ENCODE data around the gene CLIC3. TPM values are rescaled to one million over a fixed set of nuclear protein-coding genes. Genes with fewer than 3 reads are reported as not detected.
A peak's percentile ranks its signal among the peaks of the same experiment; 100 is the strongest.

The CLIC3 gene
- total RNA-seq, 2 donors from 2014 or later = 0.43 to 0.65 TPM

- Mint-ChIP-seq H3K27me3 (ENCODE audit: low read depth) (no peaks in the 10 kb centered on the region), H3K27ac (no peak overlapping the region), H3K4me1 (ENCODE audit: low read depth) (peaks cover 11% of the 10 kb centered on the region), H3K4me3 (no peak overlapping the region), H3K9me3 (no peaks in the 10 kb centered on the region), H3K36me3 (ENCODE audit: insufficient read depth in 2 of 2) (no peaks in the 10 kb centered on the region)
- DNase-seq (no peak), ATAC-seq (replicated peaks in 1 of 2) (no peak)
These were observed 22.4 kb downstream of the CLIC3 start for GRCh38 chr9:136973618-136974617.

GRCh38 chr9:136972743-136973142 lies 23.6 kb downstream of the CLIC3 start:
- no peak for DNase-seq
- Mint-ChIP-seq H3K27ac (no peak overlapping the region), H3K36me3 (ENCODE audit: insufficient read depth in 2 of 2) (no peaks in the 10 kb centered on the region), H3K4me3 (no peak overlapping the region), H3K4me1 (ENCODE audit: low read depth) (peaks cover 11% of the 10 kb centered on the region), H3K9me3 (no peaks in the 10 kb centered on the region), H3K27me3 (ENCODE audit: low read depth) (no peaks in the 10 kb centered on the region)
- no peak for ATAC-seq (replicated peaks in 1 of 2)

GRCh38 chr9:136972335-136972734 lies 24.0 kb downstream of the CLIC3 start:
- Mint-ChIP-seq H3K27me3 (ENCODE audit: low read depth) (no peaks in the 10 kb centered on the region), H3K4me3 (no peak overlapping the region)

GRCh38 chr9:136971746-136972145 lies 24.6 kb downstream of the CLIC3 start:
- ATAC-seq (replicated peaks in 1 of 2) (no peak), DNase-seq (no peak)
- Mint-ChIP-seq H3K9me3 (no peaks in the 10 kb centered on the region), H3K4me1 (ENCODE audit: low read depth) (peaks cover 11% of the 10 kb centered on the region), H3K27ac (no peak overlapping the region), H3K4me3 (no peak overlapping the region), H3K36me3 (ENCODE audit: insufficient read depth in 2 of 2) (no peaks in the 10 kb centered on the region), H3K27me3 (ENCODE audit: low read depth) (no peaks in the 10 kb centered on the region)

More at GRCh38 chr9:136972335-136972734, 24.0 kb downstream of the CLIC3 start:
- H3K4me1 Mint-ChIP-seq (ENCODE audit: low read depth) = peaks cover 11% of the 10 kb centered on the region
- ATAC-seq (replicated peaks in 1 of 2) (no peak), DNase-seq (no peak)
- H3K36me3 Mint-ChIP-seq (ENCODE audit: insufficient read depth in 2 of 2) = no peaks in the 10 kb centered on the region
- no peaks in the 10 kb centered on the region for H3K9me3 Mint-ChIP-seq
- H3K27ac Mint-ChIP-seq = no peak overlapping the region

- Mint-ChIP-seq H3K27ac (no peak overlapping the region), H3K9me3 (no peaks in the 10 kb centered on the region), H3K27me3 (ENCODE audit: low read depth) (no peaks in the 10 kb centered on the region), H3K4me1 (ENCODE audit: low read depth) (peaks cover 14% of the 10 kb centered on the region), H3K4me3 (no peak overlapping the region), H3K36me3 (ENCODE audit: insufficient read depth in 2 of 2) (no peaks in the 10 kb centered on the region)
- ATAC-seq (replicated peaks in 1 of 2) (no peak), DNase-seq (no peak)
These were observed 26.0 kb downstream of the CLIC3 start for GRCh38 chr9:136970361-136970760.

GRCh38 chr9:136969774-136970173 lies 26.6 kb downstream of the CLIC3 start:
- H3K4me3 Mint-ChIP-seq = no peak overlapping the region
- ATAC-seq (replicated peaks in 1 of 2) (no peak), DNase-seq (no peak)
- no peaks in the 10 kb centered on the region for H3K9me3 Mint-ChIP-seq
- no peaks in the 10 kb centered on the region for H3K27me3 Mint-ChIP-seq (ENCODE audit: low read depth)
- H3K36me3 Mint-ChIP-seq (ENCODE audit: insufficient read depth in 2 of 2) = no peaks in the 10 kb centered on the region
- H3K4me1 Mint-ChIP-seq (ENCODE audit: low read depth) = peaks cover 11% of the 10 kb centered on the region
- H3K27ac Mint-ChIP-seq = no peak overlapping the region

- ATAC-seq (replicated peaks in 1 of 2) (no peak), DNase-seq (no peak)
- H3K27me3 Mint-ChIP-seq (ENCODE audit: low read depth) = no peaks in the 10 kb centered on the region
- H3K9me3 Mint-ChIP-seq = no peaks in the 10 kb centered on the region
- peaks cover 11% of the 10 kb centered on the region for H3K4me1 Mint-ChIP-seq (ENCODE audit: low read depth)
- no peak overlapping the region for H3K4me3 Mint-ChIP-seq
- H3K27ac Mint-ChIP-seq = no peak overlapping the region
- H3K36me3 Mint-ChIP-seq (ENCODE audit: insufficient read depth in 2 of 2) = no peaks in the 10 kb centered on the region
These were observed 27.2 kb downstream of the CLIC3 start for GRCh38 chr9:136969150-136969549.

- H3K36me3 Mint-ChIP-seq (ENCODE audit: insufficient read depth in 2 of 2) = no peaks in the 10 kb centered on the region
- no peaks in the 10 kb centered on the region for H3K9me3 Mint-ChIP-seq
- ATAC-seq (replicated peaks in 1 of 2) (no peak), DNase-seq (no peak)
- H3K4me3 Mint-ChIP-seq = no peak overlapping the region
- H3K27me3 Mint-ChIP-seq (ENCODE audit: low read depth) = no peaks in the 10 kb centered on the region
- H3K27ac Mint-ChIP-seq = no peak overlapping the region
- H3K4me1 Mint-ChIP-seq (ENCODE audit: low read depth) = peaks cover 11% of the 10 kb centered on the region
These were observed 27.8 kb downstream of the CLIC3 start for GRCh38 chr9:136968333-136969127.

GRCh38 chr9:136965771-136966484 lies 30.4 kb downstream of the CLIC3 start:
- Mint-ChIP-seq H3K27me3 (ENCODE audit: low read depth) (no peaks in the 10 kb centered on the region), H3K4me1 (ENCODE audit: low read depth) (peaks cover 13% of the 10 kb centered on the region), H3K27ac (no peak overlapping the region), H3K9me3 (no peaks in the 10 kb centered on the region), H3K4me3 (peak overlapping the region; percentile 67 to 82), H3K36me3 (ENCODE audit: insufficient read depth in 2 of 2) (no peaks in the 10 kb centered on the region)
- ATAC-seq (replicated peaks in 1 of 2) (peak; percentile 56 to 74), DNase-seq (peak in 1 of 2 donors; percentile 35)

- DNase-seq = no peak
- Mint-ChIP-seq H3K4me3 (no peak overlapping the region), H3K4me1 (ENCODE audit: low read depth) (peaks cover 15% of the 10 kb centered on the region), H3K36me3 (ENCODE audit: insufficient read depth in 2 of 2) (no peaks in the 10 kb centered on the region), H3K9me3 (no peaks in the 10 kb centered on the region), H3K27me3 (ENCODE audit: low read depth) (no peaks in the 10 kb centered on the region), H3K27ac (no peak overlapping the region)
- ATAC-seq (replicated peaks in 1 of 2) = no peak
These were observed 31.4 kb downstream of the CLIC3 start for GRCh38 chr9:136964833-136965422.

GRCh38 chr9:136964171-136964689 lies 32.1 kb downstream of the CLIC3 start:
- H3K4me3 Mint-ChIP-seq = no peak overlapping the region
- H3K27me3 Mint-ChIP-seq (ENCODE audit: low read depth) = no peaks in the 10 kb centered on the region
- H3K9me3 Mint-ChIP-seq = no peaks in the 10 kb centered on the region
- H3K27ac Mint-ChIP-seq = no peak overlapping the region
- peaks cover 15% of the 10 kb centered on the region for H3K4me1 Mint-ChIP-seq (ENCODE audit: low read depth)
- DNase-seq (no peak), ATAC-seq (replicated peaks in 1 of 2) (no peak)
- no peaks in the 10 kb centered on the region for H3K36me3 Mint-ChIP-seq (ENCODE audit: insufficient read depth in 2 of 2)

- Mint-ChIP-seq H3K27me3 (ENCODE audit: low read depth) (no peaks in the 10 kb centered on the region), H3K4me1 (ENCODE audit: low read depth) (peaks cover 15% of the 10 kb centered on the region), H3K27ac (no peak overlapping the region)
These were observed 32.6 kb downstream of the CLIC3 start for GRCh38 chr9:136963751-136964150.

More at GRCh38 chr9:136963751-136964150, 32.6 kb downstream of the CLIC3 start:
- no peaks in the 10 kb centered on the region for H3K9me3 Mint-ChIP-seq
- ATAC-seq (replicated peaks in 1 of 2) = no peak
- no peak overlapping the region for H3K4me3 Mint-ChIP-seq
- H3K36me3 Mint-ChIP-seq (ENCODE audit: insufficient read depth in 2 of 2) = no peaks in the 10 kb centered on the region
- DNase-seq = no peak

All from activated T-cell treated with anti-CD3 and anti-CD28 coated beads, Interleukin-2, amount 50 U/mL, for 72 hours (primary cell).